ENCODE results near the gene PLAAT5. TPM values are rescaled to one million over a fixed set of nuclear protein-coding genes. Genes with fewer than 3 reads are reported as not detected.
"Not testable (repeated sequence)": the region's sequence is repeated elsewhere in the genome, so short reads cannot be mapped to it uniquely, and the experiment has no call there.

PLAAT5 gene
- total RNA-seq, 1 experiment from 2014 or later = 0.57 TPM

GRCh38 chr11:63534895-63535461 lies 44.0 kb upstream of the PLAAT5 start:
- Mint-ChIP-seq H3K27ac (ENCODE audit: unreplicated experiment) (no peak overlapping the region), H3K36me3 (ENCODE audit: insufficient read depth, unreplicated experiment) (peaks cover 38% of the 10 kb centered on the region), H3K27me3 (ENCODE audit: unreplicated experiment) (no peaks in the 10 kb centered on the region), H3K4me1 (ENCODE audit: low read depth, unreplicated experiment) (peaks cover 56% of the 10 kb centered on the region), H3K9me3 (ENCODE audit: low read depth, unreplicated experiment) (no peaks in the 10 kb centered on the region), H3K4me3 (ENCODE audit: low read depth, unreplicated experiment) (no peak overlapping the region)
- no peak for TF ChIP-seq CTCF (IDR thresholded peaks at IDR 0.05; ENCODE audit: unreplicated experiment)
- CTCF ChIA-PET = no interaction called here
- no peak for DNase-seq
- no TSS peak for BruUV-seq (replicated peaks)
- intact Hi-C loops (cut with micrococcal nuclease; ENCODE audit: unreplicated experiment) = loop anchor here (5.0 kb wide), 2 partner anchors 47 to 97 kb away; no protein-coding TSS in a partner anchor

- Mint-ChIP-seq H3K36me3 (ENCODE audit: insufficient read depth, unreplicated experiment) (peaks cover 45% of the 10 kb centered on the region), H3K27me3 (ENCODE audit: unreplicated experiment) (no peaks in the 10 kb centered on the region), H3K9me3 (ENCODE audit: low read depth, unreplicated experiment) (no peaks in the 10 kb centered on the region), H3K4me3 (ENCODE audit: low read depth, unreplicated experiment) (no peak overlapping the region), H3K4me1 (ENCODE audit: low read depth, unreplicated experiment) (peaks cover 65% of the 10 kb centered on the region), H3K27ac (ENCODE audit: unreplicated experiment) (peak overlapping the region; percentile 84)
- no peak for DNase-seq
- BruUV-seq (replicated peaks) = no TSS peak
- no peak for TF ChIP-seq CTCF (IDR thresholded peaks at IDR 0.05; ENCODE audit: unreplicated experiment)
- intact Hi-C loops (cut with micrococcal nuclease; ENCODE audit: unreplicated experiment) = loop anchor here (5.0 kb wide), 2 partner anchors 48 to 98 kb away; no protein-coding TSS in a partner anchor
- CTCF ChIA-PET = interaction anchor here (1.2 kb wide), 1 partner anchor 17 kb away, joined by 3 read pairs; no protein-coding TSS in a partner anchor
Observed at GRCh38 chr11:63534076-63534475, 43.1 kb upstream of the PLAAT5 start.

- BruUV-seq (replicated peaks) = no TSS peak
- no peak for TF ChIP-seq CTCF (IDR thresholded peaks at IDR 0.05; ENCODE audit: unreplicated experiment)
- DNase-seq = no peak
- H3K36me3 Mint-ChIP-seq (ENCODE audit: insufficient read depth, unreplicated experiment) = peaks cover 44% of the 10 kb centered on the region
- H3K9me3 Mint-ChIP-seq (ENCODE audit: low read depth, unreplicated experiment) = no peaks in the 10 kb centered on the region
- CTCF ChIA-PET = interaction anchor here (1.0 to 1.2 kb wide), 2 partner anchors 18 to 54 kb away, joined by 3 to 4 read pairs; no protein-coding TSS in a partner anchor
- H3K4me3 Mint-ChIP-seq (ENCODE audit: low read depth, unreplicated experiment) = peak overlapping the region; percentile 32
- H3K27ac Mint-ChIP-seq (ENCODE audit: unreplicated experiment) = peak overlapping the region; percentile 84
- intact Hi-C loops (cut with micrococcal nuclease; ENCODE audit: unreplicated experiment) = loop anchor here (5.0 kb wide), 2 partner anchors 49 to 99 kb away; no protein-coding TSS in a partner anchor
- H3K27me3 Mint-ChIP-seq (ENCODE audit: unreplicated experiment) = no peaks in the 10 kb centered on the region
- peaks cover 72% of the 10 kb centered on the region for H3K4me1 Mint-ChIP-seq (ENCODE audit: low read depth, unreplicated experiment)
Observed at GRCh38 chr11:63532799-63533475, 42.0 kb upstream of the PLAAT5 start.

GRCh38 chr11:63532117-63532516 lies 41.1 kb upstream of the PLAAT5 start:
- no peak for TF ChIP-seq CTCF (IDR thresholded peaks at IDR 0.05; ENCODE audit: unreplicated experiment)
- CTCF ChIA-PET = no interaction called here

GRCh38 chr11:63531074-63531792 lies 40.3 kb upstream of the PLAAT5 start:
- Mint-ChIP-seq H3K27ac (ENCODE audit: unreplicated experiment) (peak overlapping the region; percentile 84), H3K4me1 (ENCODE audit: low read depth, unreplicated experiment) (peaks cover 66% of the 10 kb centered on the region), H3K36me3 (ENCODE audit: insufficient read depth, unreplicated experiment) (peaks cover 37% of the 10 kb centered on the region), H3K4me3 (ENCODE audit: low read depth, unreplicated experiment) (peak overlapping the region; percentile 27)
- intact Hi-C loops (cut with micrococcal nuclease; ENCODE audit: unreplicated experiment) = loop anchor here (1.0 to 5.0 kb wide), 5 partner anchors 34 to 101 kb away; no protein-coding TSS in a partner anchor
- CTCF ChIA-PET; BruUV-seq (replicated peaks); H3K9me3 Mint-ChIP-seq (ENCODE audit: low read depth, unreplicated experiment); H3K27me3 Mint-ChIP-seq (ENCODE audit: unreplicated experiment): not testable (repeated sequence)
- peak; percentile 84 for DNase-seq

More at GRCh38 chr11:63532117-63532516, 41.1 kb upstream of the PLAAT5 start:
- no TSS peak for BruUV-seq (replicated peaks)
- DNase-seq = no peak
- Mint-ChIP-seq H3K27me3 (ENCODE audit: unreplicated experiment) (no peaks in the 10 kb centered on the region), H3K36me3 (ENCODE audit: insufficient read depth, unreplicated experiment) (peaks cover 43% of the 10 kb centered on the region), H3K9me3 (ENCODE audit: low read depth, unreplicated experiment) (no peaks in the 10 kb centered on the region), H3K4me3 (ENCODE audit: low read depth, unreplicated experiment) (peak overlapping the region; percentile 27), H3K27ac (ENCODE audit: unreplicated experiment) (peak overlapping the region; percentile 84), H3K4me1 (ENCODE audit: low read depth, unreplicated experiment) (peaks cover 70% of the 10 kb centered on the region)
- intact Hi-C loops (cut with micrococcal nuclease; ENCODE audit: unreplicated experiment) = loop anchor here (5.0 kb wide), 2 partner anchors 50 to 100 kb away; no protein-coding TSS in a partner anchor
